GM18498 (cell line): Measurements from ENCODE around the gene CIITA.
A peak's percentile ranks its signal among the peaks of the same experiment; 100 is the strongest.

Experiments
- ATAC-seq: cut with Tn5 transposase; IDR thresholded peaks from one replicate; pipeline ENCODE4 v1.9.1; 2021; ENCODE audit warnings: mild to moderate bottlenecking, moderate library complexity; ENCODE audit not compliant: unreplicated experiment

The CIITA gene

GRCh38 chr16:10935226-10935915 lies 58.4 kb downstream of the CIITA start:
- ATAC-seq: no peak

GRCh38 chr16:10936272-10936984 lies 59.4 kb downstream of the CIITA start:
- ATAC-seq: no peak

GRCh38 chr16:10937068-10937859 lies 60.3 kb downstream of the CIITA start:
- ATAC-seq: no peak

GRCh38 chr16:10938321-10938720 lies 61.3 kb downstream of the CIITA start:
- no peak for ATAC-seq

- ATAC-seq: no peak
These were observed 62.0 kb downstream of the CIITA start for GRCh38 chr16:10938796-10939648.

GRCh38 chr16:10939649-10940234 lies 62.7 kb downstream of the CIITA start:
- no peak for ATAC-seq

GRCh38 chr16:10940501-10941079 lies 63.6 kb downstream of the CIITA start:
- no peak for ATAC-seq

- no peak for ATAC-seq
These were observed 64.3 kb downstream of the CIITA start for GRCh38 chr16:10941127-10941933.

GRCh38 chr16:10941935-10942351 lies 64.9 kb downstream of the CIITA start:
- ATAC-seq: peak; percentile 8

GRCh38 chr16:10942352-10943063 lies 65.5 kb downstream of the CIITA start, which contains the start of gene DEXI:
TSS of gene DEXI (minus strand) at chr16:10942468. CDS start at chr16:10942005, 463 bp downstream.
- ATAC-seq: peak; percentile 76

GRCh38 chr16:10943064-10943353 lies 66.0 kb downstream of the CIITA start:
- no peak for ATAC-seq

- peak; percentile 70 for ATAC-seq
These were observed 67.5 kb downstream of the CIITA start, which contains the start of gene CLEC16A for GRCh38 chr16:10944249-10945064. TSS of gene CLEC16A (plus strand) at chr16:10944564. CDS start at chr16:10944718, 154 bp downstream.

GRCh38 chr16:10945065-10945787 lies 68.2 kb downstream of the CIITA start:
- no peak for ATAC-seq

- ATAC-seq: no peak
These were observed 69.3 kb downstream of the CIITA start for GRCh38 chr16:10946308-10946707.

GRCh38 chr16:10947211-10947787 lies 70.3 kb downstream of the CIITA start:
- no peak for ATAC-seq

- peak; percentile 75 for ATAC-seq
These were observed 72.5 kb downstream of the CIITA start for GRCh38 chr16:10949424-10949970.
